ENCODE results near the gene STAC2. TPM values are rescaled to one million over a fixed set of nuclear protein-coding genes. Genes with fewer than 3 reads are reported as not detected.

STAC2 gene
- total and polyA plus RNA-seq, 2 of the 13 experiments (the other 11 are each of a cell fraction or from before 2014, with no cell fraction given) = not detected

GRCh38 chr17:39244600-39245570, 19.1 kb upstream of the STAC2 start (continued):
- TF ChIP-seq ZHX1 (CRISPR knock-in tag; IDR thresholded peaks at IDR 0.05; ENCODE audit: low read depth) (no peak), EP300 (IDR thresholded peaks at IDR 0.05; ENCODE audit: low read depth in 2 of 2, low read length in 2 of 2) (no peak), EP300 (CRISPR knock-in tag; IDR thresholded peaks at IDR 0.05; ENCODE audit: borderline replicate concordance) (no peak), RAD21 (CRISPR knock-in tag; IDR thresholded peaks at IDR 0.05) (peak; percentile 75), ZNF513 (CRISPR knock-in tag; conservative IDR thresholded peaks at IDR 0.05) (no peak), SMAD3 (CRISPR knock-in tag; IDR thresholded peaks at IDR 0.05) (0 out of 2 replicates have a peak, but pooled peaks have one; percentile 67), CSRNP1 (CRISPR knock-in tag; IDR thresholded peaks at IDR 0.05) (0 out of 2 replicates have a peak, but pooled peaks have one; percentile 34), E2F5 (CRISPR knock-in tag; conservative IDR thresholded peaks at IDR 0.05) (no peak), YEATS4 (CRISPR knock-in tag; IDR thresholded peaks at IDR 0.05; ENCODE audit: borderline replicate concordance) (no peak), KDM6A (CRISPR knock-in tag; IDR thresholded peaks at IDR 0.05; ENCODE audit: low read depth) (no peak), KMT2A (CRISPR knock-in tag; IDR thresholded peaks at IDR 0.05) (no peak), ZNF580 (CRISPR knock-in tag; IDR thresholded peaks at IDR 0.05; ENCODE audit: borderline replicate concordance, low read depth) (peak; percentile 56; the same call in 1 of the 2 replicates), HMGA1 (CRISPR knock-in tag; conservative IDR thresholded peaks at IDR 0.05) (no peak), JARID2 (CRISPR knock-in tag; IDR thresholded peaks at IDR 0.05; ENCODE audit: insufficient replicate concordance) (no peak), HMGXB4 (CRISPR knock-in tag; IDR thresholded peaks at IDR 0.05; ENCODE audit: borderline replicate concordance in 1 of 2, low read depth in 1 of 2) (peak; percentile 63 to 83), SRSF4 (IDR thresholded peaks at IDR 0.05; ENCODE audit: low read depth, low read length, poor library complexity, severe bottlenecking) (no peak), ZMAT3 (CRISPR knock-in tag; conservative IDR thresholded peaks at IDR 0.05) (0 out of 2 replicates have a peak, but pooled peaks have one; percentile 54), KDM3A (CRISPR knock-in tag; IDR thresholded peaks at IDR 0.05; ENCODE audit: low read depth) (no peak)
